CD4-positive, alpha-beta T cell treated with Interleukin-2 at 100 ng/mL for 4 hours (primary cell): ENCODE results near the gene VEPH1.
"Not testable (repeated sequence)": the region's sequence is repeated elsewhere in the genome, so short reads cannot be mapped to it uniquely, and the experiment has no call there.

Experiments
- DNase-seq: peaks from one replicate; pipeline ENCODE4 v3.0.0-alpha.2; 2020; ENCODE audit warnings: low spot score

The VEPH1 gene

GRCh38 chr3:157387708-157388435, 115.3 kb downstream of the VEPH1 start:
- no peak for DNase-seq

- DNase-seq, result no peak
Observed at GRCh38 chr3:157384491-157384890, 118.7 kb downstream of the VEPH1 start.

GRCh38 chr3:157384031-157384430, 119.2 kb downstream of the VEPH1 start:
- DNase-seq, result no peak

GRCh38 chr3:157381606-157382005, 121.6 kb downstream of the VEPH1 start:
- DNase-seq, result no peak

- DNase-seq, result no peak
Observed at GRCh38 chr3:157379525-157380140, 123.6 kb downstream of the VEPH1 start.

- DNase-seq, result no peak
Observed at GRCh38 chr3:157376603-157377300, 126.5 kb downstream of the VEPH1 start.

GRCh38 chr3:157375342-157375986, 127.8 kb downstream of the VEPH1 start:
- DNase-seq, result no peak

GRCh38 chr3:157374933-157375332, 128.3 kb downstream of the VEPH1 start:
- no peak for DNase-seq

- DNase-seq, result no peak
Observed at GRCh38 chr3:157373783-157374182, 129.4 kb downstream of the VEPH1 start.

GRCh38 chr3:157370867-157371266, 132.3 kb downstream of the VEPH1 start:
- no peak for DNase-seq

GRCh38 chr3:157369727-157370421, 133.3 kb downstream of the VEPH1 start:
- DNase-seq, result no peak

- no peak for DNase-seq
Observed at GRCh38 chr3:157368171-157368570, 135.0 kb downstream of the VEPH1 start.

GRCh38 chr3:157363393-157363792, 139.8 kb downstream of the VEPH1 start:
- DNase-seq, result no peak

- no peak for DNase-seq
Observed at GRCh38 chr3:157362348-157362747, 140.9 kb downstream of the VEPH1 start.

- DNase-seq, result no peak
Observed at GRCh38 chr3:157360044-157360443, 143.2 kb downstream of the VEPH1 start.

GRCh38 chr3:157356541-157356940, 146.7 kb downstream of the VEPH1 start:
- DNase-seq, result no peak

GRCh38 chr3:157355276-157355675, 147.9 kb downstream of the VEPH1 start:
- no peak for DNase-seq

- DNase-seq, result no peak
Observed at GRCh38 chr3:157354722-157355121, 148.5 kb downstream of the VEPH1 start.

GRCh38 chr3:157354254-157354653, 149.0 kb downstream of the VEPH1 start:
- DNase-seq, result no peak

- DNase-seq, result no peak
Observed at GRCh38 chr3:157353652-157354051, 149.6 kb downstream of the VEPH1 start.

- no peak for DNase-seq
Observed at GRCh38 chr3:157351981-157352380, 151.2 kb downstream of the VEPH1 start.

GRCh38 chr3:157350651-157351050, 152.6 kb downstream of the VEPH1 start:
- not testable (repeated sequence) for DNase-seq
